Activated CD4-positive, alpha-beta T cell treated with anti-CD3 and anti-CD28 coated beads, Interleukin-2, amount 50 U/mL, for 16 hours (primary cell): ENCODE data around the gene ANKRD10.

Experiments
- DNase-seq: peaks from one replicate; pipeline ENCODE4 v3.0.0-alpha.2; 2020

The ANKRD10 gene

DNA sequence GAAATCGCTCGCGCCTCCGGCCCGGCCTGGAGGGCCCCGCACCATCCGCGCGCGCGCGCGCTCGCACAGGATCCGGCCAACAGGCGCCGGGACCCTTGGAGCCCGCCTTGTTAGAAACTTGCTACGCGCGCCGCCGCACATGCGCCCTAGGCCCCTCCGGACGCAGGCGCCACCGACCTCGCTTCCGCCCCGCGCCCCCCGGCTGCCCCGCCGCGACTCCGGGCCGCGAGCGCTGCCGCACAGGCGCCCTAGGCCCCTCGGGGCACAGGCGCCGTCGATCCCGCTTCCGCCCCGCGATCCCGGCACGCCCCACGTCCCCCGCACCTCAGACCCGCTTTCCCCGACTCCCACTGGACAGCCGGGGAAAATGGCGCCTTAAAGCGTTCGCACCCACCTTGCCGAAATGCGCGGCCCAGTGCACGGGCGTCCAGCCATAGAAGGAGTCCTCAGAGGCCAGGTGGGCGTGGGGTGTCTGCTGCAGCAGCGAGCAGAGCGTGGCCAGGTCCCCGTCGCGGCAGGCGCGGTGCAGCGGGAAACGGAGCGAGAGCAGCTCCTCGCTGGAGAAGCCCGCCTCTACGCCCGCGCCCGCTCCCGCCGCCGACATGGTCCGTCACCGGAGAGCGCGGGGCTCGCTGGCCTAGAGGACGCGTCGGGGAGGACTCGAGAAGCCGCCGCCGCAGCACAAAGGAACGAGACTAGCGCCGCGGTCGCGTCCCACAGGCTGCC, 375 bp downstream of the ANKRD10 start:
- peak; percentile 85 for DNase-seq

DNA sequence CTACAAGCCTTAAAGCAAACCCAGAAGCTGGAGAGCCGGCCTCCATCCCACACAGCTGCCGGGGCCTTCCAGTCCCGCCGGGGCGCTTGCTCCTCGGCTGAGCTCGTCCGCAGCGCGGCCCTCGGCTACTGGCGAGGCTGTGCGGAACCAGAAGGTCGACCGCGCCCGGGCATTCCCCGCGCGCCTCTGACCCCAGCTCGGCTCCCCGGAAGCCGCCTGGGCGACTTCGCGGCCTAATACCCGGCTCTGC, 863 bp downstream of the ANKRD10 start:
- no peak for DNase-seq

DNA sequence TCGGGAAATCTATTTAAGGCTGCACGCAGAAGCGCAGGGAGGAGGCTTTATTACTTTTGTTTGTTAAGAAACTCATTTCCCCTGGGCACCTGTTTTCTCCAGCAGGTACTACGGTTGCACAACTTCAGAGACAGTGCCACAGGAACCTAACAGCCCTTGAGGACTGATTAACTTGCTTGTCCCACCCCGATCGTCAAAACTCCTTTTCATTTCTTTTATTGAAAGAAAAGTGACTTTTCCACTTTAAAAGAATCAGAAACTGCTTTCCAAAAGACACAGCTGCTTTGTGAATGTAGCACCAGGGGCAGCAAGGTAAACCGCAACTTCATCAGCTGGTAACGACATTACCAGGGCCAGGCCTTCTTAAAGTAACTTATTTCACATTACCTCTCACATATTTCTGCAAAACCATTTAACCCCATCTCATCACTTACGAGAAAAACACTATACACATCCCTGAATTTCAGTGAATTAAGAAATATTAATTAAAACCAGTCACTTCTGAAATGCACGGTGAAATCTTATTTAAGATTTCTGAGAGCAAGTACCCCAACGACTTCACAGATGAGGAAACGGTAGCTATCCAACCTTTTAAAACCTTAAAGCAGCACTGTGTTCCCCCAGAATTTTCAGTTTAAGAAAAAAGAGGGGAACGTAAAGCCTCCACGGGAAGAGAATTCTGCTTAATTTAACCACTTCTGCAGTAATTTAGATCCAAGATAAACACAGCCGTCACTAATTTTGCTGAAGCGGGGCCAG, 1.4 kb downstream of the ANKRD10 start:
- peak; percentile 20 for DNase-seq

DNA sequence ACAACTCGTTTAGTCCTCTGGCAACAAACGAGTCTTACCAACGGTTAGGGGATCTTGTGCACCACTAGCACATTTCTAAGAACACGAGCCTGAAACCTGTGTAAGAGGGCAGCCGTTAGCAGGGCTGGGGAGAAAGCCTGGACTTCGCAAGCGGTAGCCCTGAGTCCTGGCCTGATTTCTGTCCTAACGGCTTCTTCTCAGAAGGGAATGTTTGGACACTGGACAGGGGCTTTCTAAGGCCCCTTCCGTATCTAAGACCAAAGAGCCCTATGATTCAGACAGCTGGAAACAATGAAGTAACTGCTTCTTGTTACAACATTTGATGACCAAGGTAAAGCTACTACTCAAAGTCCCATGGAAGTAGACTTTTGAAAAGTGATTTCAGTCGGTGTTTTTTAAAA, 2.2 kb downstream of the ANKRD10 start:
- no peak for DNase-seq

DNA sequence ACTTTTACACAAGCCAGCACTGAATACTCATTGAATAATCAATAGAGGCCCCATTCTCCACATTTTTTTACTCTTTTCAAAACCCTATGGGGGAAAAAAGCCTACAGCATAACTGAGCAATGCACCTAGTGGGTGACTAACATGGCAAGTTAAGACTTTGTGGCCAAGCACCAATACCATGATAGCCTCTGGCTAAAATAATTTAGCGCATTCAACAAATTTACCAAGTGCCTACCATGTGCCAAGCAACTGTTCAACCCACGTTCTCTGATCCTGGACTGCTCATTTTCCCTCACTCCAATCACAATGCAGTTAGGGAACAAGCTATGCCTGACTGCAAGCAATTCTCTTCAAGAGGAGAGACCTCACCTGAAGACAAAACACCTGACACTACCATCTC, 3.0 kb downstream of the ANKRD10 start:
- DNase-seq, result no peak

DNA sequence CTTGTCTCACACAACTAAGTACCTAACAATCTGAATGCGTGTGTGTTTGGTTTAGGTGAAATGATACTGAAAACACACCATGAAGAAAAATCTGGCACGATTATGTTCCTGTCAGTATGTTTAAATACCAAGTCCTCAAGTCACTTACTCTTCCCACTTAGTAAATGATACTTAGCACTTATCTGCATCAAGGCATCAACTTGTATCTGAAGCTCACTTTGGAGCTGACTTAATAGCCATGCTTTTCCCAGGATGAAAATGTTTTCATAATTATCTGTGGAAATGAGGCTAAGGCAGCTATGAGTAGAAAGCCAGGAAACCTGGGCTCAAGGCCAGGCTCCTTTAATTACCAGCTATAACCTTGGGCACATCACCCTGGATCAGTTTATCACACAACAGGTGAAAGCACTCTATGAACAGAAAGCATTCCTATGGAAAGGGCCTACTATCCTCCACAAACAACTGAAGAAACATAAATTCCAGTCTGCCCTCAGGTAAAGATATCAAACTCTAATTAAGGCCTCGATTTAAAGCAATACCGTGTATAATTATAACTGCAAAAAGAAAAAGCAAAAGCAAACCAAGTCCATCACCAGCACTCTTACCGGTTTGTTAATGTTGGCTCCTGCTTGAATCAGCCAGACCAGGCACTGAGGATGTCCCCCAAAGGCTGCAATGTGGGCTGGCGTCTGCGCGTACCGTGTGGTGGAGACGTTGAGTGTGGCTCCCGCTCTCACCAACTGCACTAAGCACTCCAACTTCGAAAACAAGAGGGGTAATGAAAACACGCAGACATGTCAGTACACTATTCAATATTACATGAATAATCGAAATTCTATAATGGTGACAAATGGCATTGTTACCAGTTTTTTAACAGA, 4.6 kb downstream of the ANKRD10 start:
- DNase-seq, result no peak

DNA sequence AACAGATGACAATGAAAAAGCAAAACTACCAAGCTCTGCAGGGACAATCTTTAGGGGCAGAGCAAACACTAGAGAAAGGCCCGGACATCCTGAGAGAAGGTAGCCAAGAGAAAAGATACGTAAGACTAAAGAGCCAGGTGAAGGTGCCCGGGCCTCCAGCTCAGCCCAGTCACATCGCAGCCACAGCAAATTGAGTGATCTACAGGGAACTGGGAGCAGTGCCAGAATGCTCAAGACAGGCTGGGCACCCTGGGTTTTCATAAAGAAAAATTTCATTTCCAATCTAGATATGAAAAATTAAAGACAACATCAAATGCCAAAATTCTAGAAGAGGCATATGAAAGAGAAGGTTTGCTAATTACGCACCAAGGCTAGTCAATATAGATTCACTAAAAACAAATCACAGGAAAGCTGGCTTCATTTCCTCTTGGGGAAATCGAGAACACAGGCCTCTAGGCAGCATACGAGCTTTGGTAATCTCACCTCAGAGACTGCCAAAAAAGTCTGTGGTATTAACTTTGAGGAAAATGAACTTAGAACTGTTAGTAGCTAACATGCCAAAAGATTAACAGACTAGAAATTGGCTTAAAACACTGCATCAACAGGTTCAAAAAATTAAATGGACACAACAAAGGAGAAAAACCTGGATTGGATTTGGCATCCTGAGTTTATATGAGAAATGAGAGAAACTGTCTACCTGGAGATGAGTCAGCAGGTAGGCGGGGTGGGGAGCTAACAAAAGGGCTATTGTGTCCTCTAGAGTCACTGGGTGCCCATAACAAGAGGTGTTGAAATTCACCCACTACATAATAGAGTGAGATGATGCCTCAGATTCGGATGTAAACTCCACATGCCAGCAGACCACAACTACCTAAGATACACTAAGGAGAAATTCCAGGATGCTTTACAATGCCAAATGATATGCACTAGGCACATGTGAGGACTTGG, 6.6 kb downstream of the ANKRD10 start:
- no peak for DNase-seq

DNA sequence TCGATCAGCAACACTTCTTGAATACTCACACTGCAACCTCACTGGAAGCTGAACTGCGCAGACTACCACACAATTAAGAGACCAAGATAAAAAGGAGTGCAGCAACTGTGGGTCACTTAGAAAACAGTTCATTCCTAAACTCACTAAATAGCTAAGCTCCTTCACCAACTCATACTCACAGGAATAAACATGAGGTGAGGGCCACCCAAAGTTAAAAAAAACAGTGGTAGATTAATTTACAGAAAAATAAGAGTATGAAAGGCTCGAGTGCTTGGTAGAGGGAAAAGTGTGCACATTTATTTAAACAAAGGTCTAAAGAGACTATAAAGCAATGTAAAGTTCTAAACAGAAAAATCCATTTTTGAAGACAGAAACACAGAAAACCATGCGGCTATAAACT, 7.6 kb downstream of the ANKRD10 start:
- DNase-seq, result no peak

DNA sequence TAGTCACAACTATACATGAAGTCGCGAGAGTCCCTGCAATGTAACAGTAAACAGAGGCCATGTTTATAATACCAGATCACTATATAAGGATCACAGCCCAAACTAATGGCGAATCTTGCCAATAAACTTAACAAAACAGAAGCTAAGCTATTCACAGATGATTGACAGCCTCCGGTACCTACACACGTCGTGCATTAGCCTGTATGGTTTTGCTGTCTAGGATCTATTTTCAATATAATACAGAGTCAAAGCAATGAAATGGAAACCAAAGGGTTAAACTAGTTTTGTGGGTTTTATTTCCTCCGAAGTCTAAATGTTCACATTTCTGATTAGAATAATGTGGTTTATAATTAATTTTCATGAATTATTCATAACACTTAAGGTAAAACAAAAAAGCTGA, 10.1 kb downstream of the ANKRD10 start:
- no peak for DNase-seq

DNA sequence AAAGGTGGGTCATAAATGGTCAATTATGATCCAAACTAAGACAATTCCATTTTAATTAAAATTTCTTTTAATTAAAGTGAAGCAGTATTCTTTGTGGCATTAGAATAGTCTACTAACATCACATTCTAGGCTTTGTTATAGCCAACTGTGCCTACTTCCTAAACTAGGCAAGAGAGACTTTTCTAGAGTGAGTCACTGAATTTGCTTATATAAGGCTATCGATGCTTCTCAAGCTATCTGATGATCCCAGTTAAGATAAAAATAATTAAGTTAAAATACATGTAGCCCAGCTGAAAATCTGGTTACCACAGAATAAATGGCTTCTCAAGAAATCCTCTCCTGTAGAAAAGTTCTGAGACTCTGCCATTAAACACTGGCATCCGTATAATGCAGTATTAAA, 12.5 kb downstream of the ANKRD10 start:
- DNase-seq, result no peak

DNA sequence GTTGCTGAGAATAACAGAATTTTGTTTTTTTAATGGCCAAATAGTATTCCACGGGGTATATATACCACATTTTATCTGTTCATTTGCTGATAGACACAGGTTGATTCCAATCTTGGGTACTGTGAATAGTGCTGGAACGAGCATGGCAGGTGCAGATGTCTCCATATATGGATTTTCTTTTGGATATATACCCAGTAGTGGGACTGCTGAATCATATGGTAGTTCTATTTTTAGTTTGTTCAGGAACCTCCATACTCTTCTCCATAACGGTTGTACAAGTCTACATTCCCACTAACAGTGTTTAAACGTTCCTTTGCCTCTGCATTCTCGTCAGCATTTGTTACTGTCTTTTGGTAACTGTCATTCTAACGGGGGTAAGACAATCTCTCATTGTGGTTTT, 17.3 kb downstream of the ANKRD10 start:
- no peak for DNase-seq

DNA sequence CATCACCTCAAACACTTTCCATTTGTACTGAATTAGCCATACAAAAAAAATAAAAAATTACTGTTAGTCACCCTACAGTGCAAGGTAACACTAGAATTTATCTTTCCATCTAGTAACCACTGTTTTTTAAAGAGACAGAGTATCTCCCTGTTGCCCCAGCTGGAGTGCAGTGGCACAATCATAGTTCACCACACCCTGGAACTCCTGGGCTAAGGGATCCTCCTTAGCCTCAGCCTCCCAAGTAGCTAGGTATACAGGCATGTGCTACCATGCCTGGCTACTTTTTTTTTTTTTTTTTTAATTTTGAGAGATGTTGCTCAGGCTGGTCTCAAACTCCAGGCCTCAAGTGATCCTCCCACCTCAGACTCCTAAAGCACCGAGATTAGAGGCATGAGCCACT, 17.9 kb downstream of the ANKRD10 start:
- DNase-seq, result no peak

DNA sequence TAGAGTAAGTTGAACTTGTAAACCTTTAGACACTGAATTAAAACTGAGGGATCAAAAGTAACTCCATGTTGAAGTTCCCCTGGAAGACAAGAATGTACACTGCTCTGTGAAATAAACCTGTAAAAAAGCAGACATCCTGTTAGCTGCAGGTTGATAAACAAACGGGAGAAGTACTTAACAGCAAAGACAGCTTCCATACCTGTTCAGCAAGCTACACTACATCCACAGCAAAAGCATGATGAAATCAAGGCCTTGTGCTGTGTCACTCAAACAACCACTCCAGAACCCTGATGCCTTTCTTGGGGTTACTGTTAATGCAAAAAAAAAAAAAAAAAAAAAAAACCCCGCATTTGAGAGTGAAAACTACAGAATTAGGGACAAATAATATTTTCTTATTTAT, 20.8 kb downstream of the ANKRD10 start:
- DNase-seq, result no peak

DNA sequence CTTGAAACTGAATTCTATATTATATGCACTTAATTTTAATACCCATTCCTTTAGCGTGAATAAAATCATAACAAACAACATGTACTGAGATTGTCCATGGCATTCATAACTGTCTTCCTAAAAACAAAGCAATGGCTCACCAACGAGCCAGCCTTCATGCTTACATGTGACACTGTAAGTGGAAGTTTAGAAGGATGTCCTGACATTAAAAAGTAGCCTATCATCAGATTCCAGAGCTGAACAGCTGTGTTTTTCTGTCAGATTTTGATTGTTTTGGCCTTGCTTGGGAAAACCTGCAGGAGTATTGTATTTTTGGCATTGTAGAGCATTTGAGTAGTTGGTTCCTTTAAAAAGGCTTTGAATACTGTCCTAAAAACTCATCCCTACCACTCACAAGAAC, 21.3 kb downstream of the ANKRD10 start:
- no peak for DNase-seq

DNA sequence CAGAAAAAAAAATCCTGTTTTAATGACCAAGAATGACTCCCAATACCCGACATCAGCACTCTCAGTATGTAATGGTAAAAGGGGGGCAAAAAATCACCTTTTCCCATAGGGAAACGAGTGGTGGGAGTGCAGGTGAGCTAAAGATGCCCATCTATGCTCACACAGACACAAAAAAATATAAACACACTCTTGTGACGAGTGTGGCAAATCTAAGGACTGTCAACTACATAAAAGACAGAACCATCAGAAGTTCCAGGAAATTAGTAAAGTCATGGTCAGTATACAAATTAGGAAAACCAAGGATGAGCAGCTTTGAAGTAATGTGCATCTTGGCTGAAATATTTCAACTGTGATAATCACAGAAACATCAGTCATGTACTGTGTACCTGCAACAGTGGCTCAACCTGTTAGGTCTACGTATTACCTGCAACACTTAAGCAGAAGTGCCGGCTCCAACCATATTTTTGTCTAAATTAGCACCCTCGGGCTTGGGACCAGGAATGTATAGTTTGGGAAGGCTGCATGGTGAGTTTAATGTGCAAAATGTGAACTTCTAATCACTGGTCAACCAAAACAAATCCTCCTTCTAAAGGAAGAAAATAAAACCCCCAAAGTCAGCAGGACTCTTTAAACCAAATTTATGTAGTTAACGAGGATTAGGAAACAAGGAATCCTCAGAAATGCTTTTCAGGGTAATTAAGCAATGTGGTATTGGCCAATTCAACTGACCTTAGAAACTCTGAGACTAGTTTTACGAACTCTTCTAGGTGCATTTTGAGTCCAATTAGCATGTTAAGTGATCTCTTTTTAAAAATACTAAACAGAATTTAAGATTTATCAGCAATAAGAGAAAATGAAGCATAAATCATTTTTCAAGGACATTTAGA, 24.3 kb downstream of the ANKRD10 start:
- no peak for DNase-seq

DNA sequence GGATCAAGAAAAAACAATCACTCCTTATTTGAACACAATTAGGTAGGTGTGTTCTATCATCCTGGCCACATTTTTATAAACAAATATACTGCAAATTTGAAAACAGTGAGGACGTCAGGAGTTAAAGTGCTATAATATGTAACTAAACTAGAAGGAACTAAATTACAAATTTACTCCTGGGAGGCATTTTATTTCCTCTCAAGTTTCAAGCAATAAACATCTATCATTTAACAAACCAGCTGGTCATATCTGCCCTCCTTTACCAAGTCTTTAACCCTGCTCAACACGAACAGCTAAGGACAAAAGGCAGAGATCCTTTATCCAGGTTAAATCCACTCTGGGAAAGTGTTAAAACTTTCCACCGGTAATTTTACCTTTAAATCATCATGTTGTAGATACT, 26.5 kb downstream of the ANKRD10 start:
- DNase-seq, result no peak

DNA sequence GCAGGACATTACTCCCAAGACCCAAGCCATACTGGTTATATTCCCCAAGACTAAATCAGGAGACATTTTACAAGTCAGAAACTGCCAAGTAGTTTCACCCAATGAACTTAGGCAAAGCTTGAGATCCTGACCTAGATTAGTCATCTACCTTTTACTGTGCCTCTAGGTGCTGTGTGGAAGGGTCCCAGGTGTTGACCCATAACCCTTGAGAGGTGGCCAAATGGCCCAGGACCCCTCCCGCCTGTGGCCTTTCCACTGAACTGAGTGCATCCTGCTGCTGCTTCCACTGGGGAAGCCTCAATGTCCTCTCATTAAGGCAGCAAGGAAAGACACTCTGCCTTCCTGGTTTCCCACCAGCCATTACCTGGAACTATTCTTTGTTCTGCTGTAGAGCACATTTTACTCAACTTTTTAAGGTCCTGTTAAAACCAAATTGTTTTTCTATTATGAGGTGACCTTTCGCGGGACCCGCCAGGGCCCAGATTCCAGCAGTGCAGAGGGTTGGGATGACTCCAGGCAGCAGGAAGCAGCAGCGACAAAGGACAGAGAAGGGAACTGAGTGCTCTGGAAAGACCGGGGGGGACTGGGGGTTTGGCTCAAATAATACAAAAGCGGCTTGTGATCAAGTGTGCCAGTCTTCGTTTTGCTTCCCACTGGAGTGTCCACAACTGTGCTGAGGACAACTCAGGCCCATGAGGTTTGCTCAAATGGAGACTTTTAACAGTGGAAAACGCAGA, 27.1 kb downstream of the ANKRD10 start:
- no peak for DNase-seq

DNA sequence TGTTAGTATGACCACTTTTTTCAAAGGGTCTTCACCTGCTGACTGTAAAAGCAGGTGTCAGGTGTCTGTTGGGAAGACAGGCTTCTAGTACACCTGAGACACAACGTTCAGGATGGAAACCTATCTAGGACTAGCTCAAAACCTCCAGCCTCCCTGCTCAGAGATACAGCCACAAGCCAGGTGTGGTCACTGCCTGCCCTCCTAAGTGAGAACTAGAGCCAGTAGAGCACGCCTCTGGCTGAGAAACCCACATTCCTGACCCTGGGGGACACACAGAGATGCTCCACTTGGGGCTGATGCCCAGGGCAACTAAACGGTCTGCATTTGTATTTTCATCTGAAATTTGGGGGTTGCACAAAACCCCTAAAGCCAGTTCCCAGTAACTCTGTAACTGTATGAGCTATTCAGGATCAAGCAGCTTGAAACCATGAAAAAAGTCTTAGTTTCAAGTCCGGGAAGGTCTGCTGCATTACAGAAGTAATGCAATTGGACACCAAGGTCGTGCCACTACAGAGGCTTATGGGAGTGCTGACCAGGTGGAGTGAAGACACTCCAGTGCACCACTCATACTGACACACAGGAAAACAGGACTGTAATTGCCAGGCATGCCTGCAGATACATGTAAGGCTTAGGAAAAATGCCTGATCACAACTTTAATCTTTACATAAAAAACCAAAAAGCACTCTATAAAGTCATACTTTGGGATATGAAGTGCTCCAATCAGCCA, 27.8 kb downstream of the ANKRD10 start:
- DNase-seq, result no peak

DNA sequence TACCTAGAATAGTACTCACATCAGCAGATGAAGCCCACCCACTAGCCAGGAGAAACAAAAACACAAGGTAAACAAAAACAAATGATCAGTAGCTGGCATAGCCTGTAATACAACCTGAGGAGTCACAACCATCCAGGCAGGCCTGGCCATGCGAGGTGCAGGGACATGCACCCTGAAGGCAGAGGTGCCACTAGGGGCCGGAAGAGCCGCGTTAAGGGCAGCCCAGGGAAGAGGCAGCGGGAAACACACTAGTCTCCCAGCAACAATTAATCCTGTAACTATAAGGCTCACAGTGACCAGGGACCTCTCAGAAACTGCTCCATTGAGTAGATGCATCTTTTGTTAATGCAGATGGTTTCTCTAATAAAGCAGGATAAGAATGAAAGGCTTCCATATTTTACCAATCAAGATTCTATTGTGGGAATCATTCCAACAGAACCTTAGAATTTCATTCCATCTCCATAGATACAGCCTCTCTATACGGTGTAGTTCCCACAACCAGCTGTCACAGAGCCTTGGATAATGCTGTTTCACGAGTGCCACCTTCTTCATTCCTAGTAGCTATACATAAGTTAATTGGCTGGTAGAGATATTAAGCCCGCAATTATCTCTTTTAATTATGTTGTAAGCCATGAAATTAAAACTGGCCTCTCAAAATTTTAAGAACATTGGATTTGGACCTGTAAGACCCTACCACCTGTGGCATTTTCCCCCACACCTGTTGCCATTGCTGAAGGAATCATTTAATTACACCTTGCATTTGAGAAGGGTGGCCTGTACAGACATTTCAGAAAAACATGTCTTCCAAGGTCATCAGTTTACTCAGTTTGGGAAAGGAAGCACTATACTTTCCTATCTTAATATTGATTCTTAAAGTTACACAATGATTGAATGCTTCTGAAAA, 28.7 kb downstream of the ANKRD10 start:
- no peak for DNase-seq
